GM23338 (cell line): Measurements from ENCODE around the gene NFRKB. TPM values are rescaled to one million over a fixed set of nuclear protein-coding genes. Genes with fewer than 3 reads are reported as not detected.

Source experiments
- ATAC-seq: fragments of 200-7000 bp; cut with Tn5 transposase; 3 replicates; pipeline ENCODE4 v1.9.1; 2020
- DNase-seq: peaks from one replicate; pipeline ENCODE4 v3.0.0-alpha.2; 2015; ENCODE audit warnings: low spot score
- H2AFZ ChIP-seq: fragments of 200-600 bp; sonication (generic); 2 replicates; pipeline ENCODE4 v1.8.0; 2016; ENCODE audit warnings: antibody characterized with exemption, mild to moderate bottlenecking, moderate library complexity
- H3F3A ChIP-seq: fragments of 200-600 bp; sonication (generic); replicated peaks from 2 replicates; pipeline ENCODE4 v1.8.0; 2017; ENCODE audit warnings: antibody characterized with exemption, mixed run types, low read depth
- H3K27ac ChIP-seq: fragments of 200-600 bp; sonication (generic); 2 replicates; pipeline ENCODE4 v1.6.1; 2016; ENCODE audit warnings: low read depth
- H3K27me3 ChIP-seq: fragments of 200-600 bp; sonication (generic); 2 replicates; pipeline ENCODE4 v1.8.0; 2016; ENCODE audit warnings: mild to moderate bottlenecking, mixed run types, moderate library complexity; ENCODE audit not compliant: insufficient read depth
- H3K36me3 ChIP-seq: fragments of 200-600 bp; sonication (generic); 2 replicates; pipeline ENCODE4 v1.8.0; 2016; ENCODE audit warnings: mild to moderate bottlenecking; ENCODE audit not compliant: insufficient read depth
- H3K4me1 ChIP-seq: fragments of 200-600 bp; sonication (generic); 2 replicates; pipeline ENCODE4 v1.8.0; 2016; ENCODE audit warnings: mild to moderate bottlenecking, moderate library complexity; ENCODE audit not compliant: insufficient read depth
- H3K4me2 ChIP-seq: fragments of 200-600 bp; sonication (generic); 2 replicates; pipeline ENCODE4 v1.7.1; 2017; ENCODE audit warnings: mixed run types
- H3K4me3 ChIP-seq: fragments of 200-600 bp; sonication (generic); 2 replicates; pipeline ENCODE4 v1.6.1; 2016; ENCODE audit warnings: mixed run types
- H3K79me2 ChIP-seq: fragments of 200-600 bp; sonication (generic); replicated peaks from 2 replicates; pipeline ENCODE4 v1.8.0; 2017; ENCODE audit warnings: mild to moderate bottlenecking; ENCODE audit not compliant: insufficient read depth
- H3K9me2 ChIP-seq: fragments of 200-600 bp; sonication (generic); 2 replicates; pipeline ENCODE4 v1.8.0; 2017; ENCODE audit not compliant: insufficient read depth
- H4K20me1 ChIP-seq: fragments of 200-600 bp; sonication (generic); replicated peaks from 2 replicates; pipeline ENCODE4 v1.8.0; 2017; ENCODE audit warnings: mild to moderate bottlenecking; ENCODE audit not compliant: insufficient read depth
- H3K27ac Mint-ChIP-seq: 2 replicates; pipeline ENCODE4 v1.8.0; 2020; ENCODE audit warnings: inconsistent platforms, mild to moderate bottlenecking, moderate library complexity, mixed read lengths
- H3K27me3 Mint-ChIP-seq: 3 replicates; pipeline ENCODE4 v1.8.0; 2022; ENCODE audit warnings: low read depth, mild to moderate bottlenecking, moderate library complexity, mixed read lengths, inconsistent platforms; ENCODE audit not compliant: insufficient read depth, poor library complexity
- H3K36me3 Mint-ChIP-seq: 3 replicates; pipeline ENCODE4 v1.8.0; 2021; ENCODE audit warnings: low read depth, mild to moderate bottlenecking, inconsistent platforms, moderate library complexity, mixed read lengths
- H3K4me1 Mint-ChIP-seq: 3 replicates; pipeline ENCODE4 v1.8.0; 2020; ENCODE audit warnings: mild to moderate bottlenecking, inconsistent platforms, mixed read lengths
- H3K4me3 Mint-ChIP-seq: 3 replicates; pipeline ENCODE4 v1.8.0; 2021; ENCODE audit warnings: moderate library complexity, mild to moderate bottlenecking, inconsistent platforms, mixed read lengths
- H3K9me3 Mint-ChIP-seq: 3 replicates; pipeline ENCODE4 v1.8.0; 2020; ENCODE audit warnings: moderate library complexity, mild to moderate bottlenecking, inconsistent platforms, mixed read lengths
- CREB1 ChIP-seq: fragments of 250-450 bp; sonication (Bioruptor Pico); IDR thresholded peaks from 2 replicates; pipeline ENCODE4 v1.5.0; 2020; ENCODE audit warnings: low read depth, mild to moderate bottlenecking, moderate library complexity
- ETS1 ChIP-seq: IDR thresholded peaks from 2 replicates; pipeline ENCODE4 v1.6.1; 2016; ENCODE audit warnings: antibody characterized with exemption
- EZH2 ChIP-seq: fragments of 200-600 bp; sonication (generic); IDR thresholded peaks from one replicate; pipeline ENCODE4 v1.8.0; 2017; ENCODE audit warnings: antibody characterized with exemption, mild to moderate bottlenecking, low read depth; ENCODE audit not compliant: unreplicated experiment
- EZH2phosphoT487 ChIP-seq: fragments of 200-600 bp; sonication (generic); IDR thresholded peaks from one replicate; pipeline ENCODE4 v1.8.1; 2018; ENCODE audit warnings: antibody characterized with exemption; ENCODE audit not compliant: unreplicated experiment
- JUNB ChIP-seq: IDR thresholded peaks from one replicate; pipeline ENCODE4 v1.6.1; 2016; ENCODE audit warnings: antibody characterized with exemption; ENCODE audit not compliant: unreplicated experiment
- NANOG ChIP-seq: IDR thresholded peaks from 2 replicates; pipeline ENCODE4 v1.6.1; 2016; ENCODE audit warnings: antibody characterized with exemption, borderline replicate concordance
- POLR2AphosphoS5 ChIP-seq: IDR thresholded peaks from 2 replicates; pipeline ENCODE4 v1.6.1; 2016; ENCODE audit warnings: antibody characterized with exemption, low read depth
- REST ChIP-seq: IDR thresholded peaks from one replicate; pipeline ENCODE4 v1.6.1; 2018; ENCODE audit warnings: antibody characterized with exemption; ENCODE audit not compliant: unreplicated experiment
- STAT1 ChIP-seq: IDR thresholded peaks from one replicate; pipeline ENCODE4 v1.6.1; 2016; ENCODE audit warnings: antibody characterized with exemption; ENCODE audit not compliant: unreplicated experiment
- ZNF114 ChIP-seq: fragments of 250-450 bp; sonication (Bioruptor Pico); IDR thresholded peaks from 2 replicates; pipeline ENCODE4 v1.5.0; 2020; ENCODE audit warnings: mild to moderate bottlenecking, moderate library complexity
- ZNF331 ChIP-seq: fragments of 250-450 bp; sonication (Bioruptor Pico); IDR thresholded peaks from 2 replicates; pipeline ENCODE4 v1.5.0; 2020; ENCODE audit warnings: low read depth, mild to moderate bottlenecking, moderate library complexity
- polyA plus RNA-seq: library from polyadenylated mRNA; unstranded; fragments of >200 nt; fragmentation: Nextera tagmentation; extraction: Ambion mirVana; gene quantifications from 2 replicates; pipeline ENCODE4 v1.2.1, GENCODE V29; 2016
- total RNA-seq: library from RNA; depleted of rRNA; stranded (reverse); fragments of >200 nt; shearing (Covaris generic); gene quantifications from 2 replicates; pipeline ENCODE4 v1.2.3, GENCODE V29; 2014
- TF ChIP-seq, protein P1 (sequence below), 2 experiments: fragments of 200-600 bp in 1 of 2; sonication (generic) in 1 of 2; conservative IDR thresholded peaks; 2 replicates each; pipeline versions ENCODE4 v1.5.1 to v1.6.1; 2016 to 2017; ENCODE audit warnings: antibody characterized with exemption in 2 of 2, low read depth in 2 of 2, mild to moderate bottlenecking in 2 of 2, moderate library complexity in 1 of 2
- TF ChIP-seq, protein P2 (sequence below): fragments of 250-450 bp; sonication (Bioruptor Pico); IDR thresholded peaks from 2 replicates; pipeline ENCODE4 v1.5.0; 2020; ENCODE audit warnings: mild to moderate bottlenecking, moderate library complexity

NFRKB gene
- total and polyA plus RNA-seq, 2 experiments from 2014 or later: 22.4 to 44.9 TPM

GRCh38 chr11:129854232-129854805 lies 41.1 kb downstream of the NFRKB start:
- Histone ChIP-seq H3K36me3 (no peaks in the 10 kb centered on the region), H3K9me2 (no peaks in the 10 kb centered on the region), H3K79me2 (no peaks in the 10 kb centered on the region), H3K27ac (no peak overlapping the region), H4K20me1 (0 out of 2 replicates have a peak, but pooled peaks cover under 1% of the 10 kb centered on the region), H3F3A (no peaks in the 10 kb centered on the region), H3K27me3 (no peaks in the 10 kb centered on the region), H3K4me2 (no peak overlapping the region), H3K4me3 (no peak overlapping the region), H2AFZ (no peak overlapping the region), H3K4me1 (no peaks in the 10 kb centered on the region)
- ATAC-seq (no peak), DNase-seq (no peak)
- Mint-ChIP-seq H3K36me3 (no peaks in the 10 kb centered on the region), H3K9me3 (no peaks in the 10 kb centered on the region), H3K4me3 (no peak overlapping the region), H3K4me1 (peaks cover 2% of the 10 kb centered on the region; the same call in 1 of the 3 replicates), H3K27ac (no peak overlapping the region), H3K27me3 (peaks cover 5% of the 10 kb centered on the region)
- TF ChIP-seq POLR2AphosphoS5 (no peak), ETS1 (no peak), ZNF331 (CRISPR knock-in tag) (no peak), JUNB (no peak), EZH2 (no peak), STAT1 (no peak), EZH2phosphoT487 (no peak), REST (no peak), NANOG (no peak), ZNF114 (CRISPR knock-in tag) (no peak), CREB1 (CRISPR knock-in tag) (no peak)
- TF ChIP-seq, protein P1, sequence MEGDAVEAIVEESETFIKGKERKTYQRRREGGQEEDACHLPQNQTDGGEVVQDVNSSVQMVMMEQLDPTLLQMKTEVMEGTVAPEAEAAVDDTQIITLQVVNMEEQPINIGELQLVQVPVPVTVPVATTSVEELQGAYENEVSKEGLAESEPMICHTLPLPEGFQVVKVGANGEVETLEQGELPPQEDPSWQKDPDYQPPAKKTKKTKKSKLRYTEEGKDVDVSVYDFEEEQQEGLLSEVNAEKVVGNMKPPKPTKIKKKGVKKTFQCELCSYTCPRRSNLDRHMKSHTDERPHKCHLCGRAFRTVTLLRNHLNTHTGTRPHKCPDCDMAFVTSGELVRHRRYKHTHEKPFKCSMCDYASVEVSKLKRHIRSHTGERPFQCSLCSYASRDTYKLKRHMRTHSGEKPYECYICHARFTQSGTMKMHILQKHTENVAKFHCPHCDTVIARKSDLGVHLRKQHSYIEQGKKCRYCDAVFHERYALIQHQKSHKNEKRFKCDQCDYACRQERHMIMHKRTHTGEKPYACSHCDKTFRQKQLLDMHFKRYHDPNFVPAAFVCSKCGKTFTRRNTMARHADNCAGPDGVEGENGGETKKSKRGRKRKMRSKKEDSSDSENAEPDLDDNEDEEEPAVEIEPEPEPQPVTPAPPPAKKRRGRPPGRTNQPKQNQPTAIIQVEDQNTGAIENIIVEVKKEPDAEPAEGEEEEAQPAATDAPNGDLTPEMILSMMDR (conservative IDR thresholded peaks at IDR 0.05; ENCODE audit: low read depth in 2 of 2): no peak
- TF ChIP-seq, protein P2, sequence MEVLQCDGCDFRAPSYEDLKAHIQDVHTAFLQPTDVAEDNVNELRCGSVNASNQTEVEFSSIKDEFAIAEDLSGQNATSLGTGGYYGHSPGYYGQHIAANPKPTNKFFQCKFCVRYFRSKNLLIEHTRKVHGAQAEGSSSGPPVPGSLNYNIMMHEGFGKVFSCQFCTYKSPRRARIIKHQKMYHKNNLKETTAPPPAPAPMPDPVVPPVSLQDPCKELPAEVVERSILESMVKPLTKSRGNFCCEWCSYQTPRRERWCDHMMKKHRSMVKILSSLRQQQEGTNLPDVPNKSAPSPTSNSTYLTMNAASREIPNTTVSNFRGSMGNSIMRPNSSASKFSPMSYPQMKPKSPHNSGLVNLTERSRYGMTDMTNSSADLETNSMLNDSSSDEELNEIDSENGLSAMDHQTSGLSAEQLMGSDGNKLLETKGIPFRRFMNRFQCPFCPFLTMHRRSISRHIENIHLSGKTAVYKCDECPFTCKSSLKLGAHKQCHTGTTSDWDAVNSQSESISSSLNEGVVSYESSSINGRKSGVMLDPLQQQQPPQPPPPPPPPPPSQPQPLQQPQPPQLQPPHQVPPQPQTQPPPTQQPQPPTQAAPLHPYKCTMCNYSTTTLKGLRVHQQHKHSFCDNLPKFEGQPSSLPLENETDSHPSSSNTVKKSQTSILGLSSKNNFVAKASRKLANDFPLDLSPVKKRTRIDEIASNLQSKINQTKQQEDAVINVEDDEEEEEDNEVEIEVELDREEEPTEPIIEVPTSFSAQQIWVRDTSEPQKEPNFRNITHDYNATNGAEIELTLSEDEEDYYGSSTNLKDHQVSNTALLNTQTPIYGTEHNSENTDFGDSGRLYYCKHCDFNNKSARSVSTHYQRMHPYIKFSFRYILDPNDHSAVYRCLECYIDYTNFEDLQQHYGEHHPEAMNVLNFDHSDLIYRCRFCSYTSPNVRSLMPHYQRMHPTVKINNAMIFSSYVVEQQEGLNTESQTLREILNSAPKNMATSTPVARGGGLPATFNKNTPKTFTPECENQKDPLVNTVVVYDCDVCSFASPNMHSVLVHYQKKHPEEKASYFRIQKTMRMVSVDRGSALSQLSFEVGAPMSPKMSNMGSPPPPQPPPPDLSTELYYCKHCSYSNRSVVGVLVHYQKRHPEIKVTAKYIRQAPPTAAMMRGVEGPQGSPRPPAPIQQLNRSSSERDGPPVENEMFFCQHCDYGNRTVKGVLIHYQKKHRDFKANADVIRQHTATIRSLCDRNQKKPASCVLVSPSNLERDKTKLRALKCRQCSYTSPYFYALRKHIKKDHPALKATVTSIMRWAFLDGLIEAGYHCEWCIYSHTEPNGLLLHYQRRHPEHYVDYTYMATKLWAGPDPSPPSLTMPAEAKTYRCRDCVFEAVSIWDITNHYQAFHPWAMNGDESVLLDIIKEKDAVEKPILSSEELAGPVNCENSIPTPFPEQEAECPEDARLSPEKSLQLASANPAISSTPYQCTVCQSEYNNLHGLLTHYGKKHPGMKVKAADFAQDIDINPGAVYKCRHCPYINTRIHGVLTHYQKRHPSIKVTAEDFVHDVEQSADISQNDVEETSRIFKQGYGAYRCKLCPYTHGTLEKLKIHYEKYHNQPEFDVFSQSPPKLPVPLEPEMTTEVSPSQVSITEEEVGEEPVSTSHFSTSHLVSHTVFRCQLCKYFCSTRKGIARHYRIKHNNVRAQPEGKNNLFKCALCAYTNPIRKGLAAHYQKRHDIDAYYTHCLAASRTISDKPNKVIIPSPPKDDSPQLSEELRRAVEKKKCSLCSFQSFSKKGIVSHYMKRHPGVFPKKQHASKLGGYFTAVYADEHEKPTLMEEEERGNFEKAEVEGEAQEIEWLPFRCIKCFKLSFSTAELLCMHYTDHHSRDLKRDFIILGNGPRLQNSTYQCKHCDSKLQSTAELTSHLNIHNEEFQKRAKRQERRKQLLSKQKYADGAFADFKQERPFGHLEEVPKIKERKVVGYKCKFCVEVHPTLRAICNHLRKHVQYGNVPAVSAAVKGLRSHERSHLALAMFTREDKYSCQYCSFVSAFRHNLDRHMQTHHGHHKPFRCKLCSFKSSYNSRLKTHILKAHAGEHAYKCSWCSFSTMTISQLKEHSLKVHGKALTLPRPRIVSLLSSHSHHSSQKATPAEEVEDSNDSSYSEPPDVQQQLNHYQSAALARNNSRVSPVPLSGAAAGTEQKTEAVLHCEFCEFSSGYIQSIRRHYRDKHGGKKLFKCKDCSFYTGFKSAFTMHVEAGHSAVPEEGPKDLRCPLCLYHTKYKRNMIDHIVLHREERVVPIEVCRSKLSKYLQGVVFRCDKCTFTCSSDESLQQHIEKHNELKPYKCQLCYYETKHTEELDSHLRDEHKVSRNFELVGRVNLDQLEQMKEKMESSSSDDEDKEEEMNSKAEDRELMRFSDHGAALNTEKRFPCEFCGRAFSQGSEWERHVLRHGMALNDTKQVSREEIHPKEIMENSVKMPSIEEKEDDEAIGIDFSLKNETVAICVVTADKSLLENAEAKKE (CRISPR knock-in tag): no peak
